ENCODE results near the gene NCKAP5L. TPM values are rescaled to one million over a fixed set of nuclear protein-coding genes. Genes with fewer than 3 reads are reported as not detected.
"Not testable (repeated sequence)": the region's sequence is repeated elsewhere in the genome, so short reads cannot be mapped to it uniquely, and the experiment has no call there.

The NCKAP5L gene
- total and polyA plus RNA-seq, 2 donors (not counting 3 experiments of a cell fraction or from before 2014, with no cell fraction given) = 17.4 to 46.1 TPM

DNA sequence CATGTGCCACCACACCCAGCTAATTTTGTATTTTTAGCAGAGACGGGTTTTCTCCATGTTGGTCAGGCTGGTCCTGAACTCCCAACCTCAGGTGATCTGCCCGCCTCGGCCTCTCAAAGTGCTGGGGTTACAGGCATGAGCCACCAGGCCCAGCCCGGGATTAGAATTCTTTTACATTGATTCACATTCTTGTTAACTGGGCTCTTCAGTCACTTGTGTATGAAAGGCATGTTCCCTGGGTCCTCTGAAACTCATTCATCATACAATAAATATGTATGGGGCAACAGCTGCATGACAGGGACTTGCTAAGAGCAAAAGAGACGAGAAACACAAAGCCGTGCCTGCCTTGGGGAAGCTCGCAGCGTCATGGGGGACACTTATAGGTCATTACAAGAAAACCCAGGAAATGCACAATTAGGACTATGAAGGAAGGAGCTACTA, 43.6 kb upstream of the NCKAP5L start:
- H2AFZ ChIP-seq (ENCODE audit: low read depth, low read length); H3K4me2 ChIP-seq (ENCODE audit: insufficient read depth, low read length); FAIRE-seq: not testable (repeated sequence)

DNA sequence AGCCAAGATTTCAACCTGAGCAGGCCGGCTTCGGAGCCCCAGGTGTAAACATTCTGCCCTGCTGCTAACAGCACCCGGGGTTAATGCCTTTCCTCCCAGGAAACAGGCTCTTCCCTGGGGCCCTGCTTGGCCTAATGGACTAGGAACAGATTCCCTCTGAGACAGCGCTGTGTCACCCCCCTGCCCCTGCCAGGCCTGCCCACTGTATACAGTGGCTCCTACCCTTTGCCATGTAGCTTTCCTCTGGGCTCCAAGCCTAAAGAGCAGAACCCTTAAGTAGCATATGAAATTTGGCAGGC, 43.0 kb upstream of the NCKAP5L start:
- Histone ChIP-seq H2AFZ (ENCODE audit: low read depth, low read length) (no peak overlapping the region), H3K9me3 (replicated peaks; ENCODE audit: control insufficient read depth, insufficient read depth, low read length) (no peaks in the 10 kb centered on the region), H3K36me3 (ENCODE audit: control insufficient read depth in 2 of 2, extremely low read depth in 1 of 2, insufficient read depth in 2 of 2, low read length in 2 of 2) (no peaks in the 10 kb centered on the region), H3K4me3 (replicated peaks in 1 of 3; ENCODE audit: insufficient read depth in 1 of 3, low read depth in 1 of 3, low read length in 3 of 3) (no peak overlapping the region), H3K79me2 (ENCODE audit: control insufficient read depth, insufficient read depth, low read length) (no peaks in the 10 kb centered on the region), H3K27me3 (ENCODE audit: control insufficient read depth in 2 of 2, insufficient read depth in 2 of 2, low read length in 2 of 2) (peaks cover 0 to 6% of the 10 kb centered on the region in 2 experiments), H3K9ac (replicated peaks; ENCODE audit: extremely low read depth, insufficient read depth, low read length) (no peak overlapping the region), H3K9me1 (replicated peaks; ENCODE audit: control insufficient read depth, extremely low read depth, insufficient read depth, low read length) (no peaks in the 10 kb centered on the region), H3K27ac (ENCODE audit: insufficient read depth, low read depth, low read length) (no peak overlapping the region), H4K20me1 (replicated peaks; ENCODE audit: control insufficient read depth, extremely low read depth, insufficient read depth, low read length) (no peaks in the 10 kb centered on the region), H3K4me2 (ENCODE audit: insufficient read depth, low read length) (no peak overlapping the region), H3K4me1 (ENCODE audit: control insufficient read depth, extremely low read depth, insufficient read depth, low read length) (peaks cover 20% of the 10 kb centered on the region)
- CTCF ChIA-PET = interaction anchor here (2.4 kb wide), 1 partner anchor 96 kb away, joined by 12 read pairs; no protein-coding TSS in a partner anchor
- no peak for DNase-seq (ENCODE audit: low read depth, low spot score)
- dilution Hi-C loops (cut with MboI; ENCODE audit: extremely low pct_ligation_motif_present, low sequenced_read_pairs) = no loop called here
- BruUV-seq (replicated peaks) = no TSS peak
- POLR2A ChIA-PET = no interaction called here
- intact Hi-C loops (cut with micrococcal nuclease) = no loop called here
- TF ChIP-seq JUN (IDR thresholded peaks at IDR 0.05; ENCODE audit: borderline replicate concordance, insufficient read depth, insufficient read length, low read depth) (no peak), FOS (IDR thresholded peaks at IDR 0.05; ENCODE audit: borderline replicate concordance, insufficient read depth, low read length) (no peak), EZH2 (IDR thresholded peaks at IDR 0.05; ENCODE audit: borderline replicate concordance, low read depth, low read length, severe bottlenecking) (no peak), MYC (IDR thresholded peaks at IDR 0.05; ENCODE audit: low read depth, low read length) (no peak)
- FAIRE-seq = no peak

More for the DNA sequence above, 43.6 kb upstream of the NCKAP5L start:
- CTCF ChIA-PET = interaction anchor here (1.2 to 2.4 kb wide), 4 partner anchors 44 to 95 kb away, joined by 4 to 12 read pairs (median 4); no protein-coding TSS in a partner anchor
- H3K79me2 ChIP-seq (ENCODE audit: control insufficient read depth, insufficient read depth, low read length); H3K9me3 ChIP-seq (replicated peaks; ENCODE audit: control insufficient read depth, insufficient read depth, low read length); DNase-seq (ENCODE audit: low read depth, low spot score); dilution Hi-C loops (cut with MboI; ENCODE audit: extremely low pct_ligation_motif_present, low sequenced_read_pairs); H3K9ac ChIP-seq (replicated peaks; ENCODE audit: extremely low read depth, insufficient read depth, low read length); POLR2A ChIA-PET; H3K4me3 ChIP-seq (replicated peaks in 1 of 3; ENCODE audit: insufficient read depth in 1 of 3, low read depth in 1 of 3, low read length in 3 of 3); H3K9me1 ChIP-seq (replicated peaks; ENCODE audit: control insufficient read depth, extremely low read depth, insufficient read depth, low read length); H3K27ac ChIP-seq (ENCODE audit: insufficient read depth, low read depth, low read length); H4K20me1 ChIP-seq (replicated peaks; ENCODE audit: control insufficient read depth, extremely low read depth, insufficient read depth, low read length); H3K36me3 ChIP-seq (ENCODE audit: control insufficient read depth in 2 of 2, extremely low read depth in 1 of 2, insufficient read depth in 2 of 2, low read length in 2 of 2); intact Hi-C loops (cut with micrococcal nuclease); BruUV-seq (replicated peaks); H3K27me3 ChIP-seq (ENCODE audit: control insufficient read depth in 2 of 2, insufficient read depth in 2 of 2, low read length in 2 of 2): not testable (repeated sequence)
- H3K4me1 ChIP-seq (ENCODE audit: control insufficient read depth, extremely low read depth, insufficient read depth, low read length) = peaks cover 20% of the 10 kb centered on the region
